ENCODE results near the gene SPTLC3. TPM values are rescaled to one million over a fixed set of nuclear protein-coding genes. Genes with fewer than 3 reads are reported as not detected.

SPTLC3 gene
- total RNA-seq, 1 experiment from 2014 or later: 0.03 TPM

- TF ChIP-seq, protein P1, sequence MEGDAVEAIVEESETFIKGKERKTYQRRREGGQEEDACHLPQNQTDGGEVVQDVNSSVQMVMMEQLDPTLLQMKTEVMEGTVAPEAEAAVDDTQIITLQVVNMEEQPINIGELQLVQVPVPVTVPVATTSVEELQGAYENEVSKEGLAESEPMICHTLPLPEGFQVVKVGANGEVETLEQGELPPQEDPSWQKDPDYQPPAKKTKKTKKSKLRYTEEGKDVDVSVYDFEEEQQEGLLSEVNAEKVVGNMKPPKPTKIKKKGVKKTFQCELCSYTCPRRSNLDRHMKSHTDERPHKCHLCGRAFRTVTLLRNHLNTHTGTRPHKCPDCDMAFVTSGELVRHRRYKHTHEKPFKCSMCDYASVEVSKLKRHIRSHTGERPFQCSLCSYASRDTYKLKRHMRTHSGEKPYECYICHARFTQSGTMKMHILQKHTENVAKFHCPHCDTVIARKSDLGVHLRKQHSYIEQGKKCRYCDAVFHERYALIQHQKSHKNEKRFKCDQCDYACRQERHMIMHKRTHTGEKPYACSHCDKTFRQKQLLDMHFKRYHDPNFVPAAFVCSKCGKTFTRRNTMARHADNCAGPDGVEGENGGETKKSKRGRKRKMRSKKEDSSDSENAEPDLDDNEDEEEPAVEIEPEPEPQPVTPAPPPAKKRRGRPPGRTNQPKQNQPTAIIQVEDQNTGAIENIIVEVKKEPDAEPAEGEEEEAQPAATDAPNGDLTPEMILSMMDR (IDR thresholded peaks at IDR 0.05): no peak
- TF ChIP-seq, protein P2, sequence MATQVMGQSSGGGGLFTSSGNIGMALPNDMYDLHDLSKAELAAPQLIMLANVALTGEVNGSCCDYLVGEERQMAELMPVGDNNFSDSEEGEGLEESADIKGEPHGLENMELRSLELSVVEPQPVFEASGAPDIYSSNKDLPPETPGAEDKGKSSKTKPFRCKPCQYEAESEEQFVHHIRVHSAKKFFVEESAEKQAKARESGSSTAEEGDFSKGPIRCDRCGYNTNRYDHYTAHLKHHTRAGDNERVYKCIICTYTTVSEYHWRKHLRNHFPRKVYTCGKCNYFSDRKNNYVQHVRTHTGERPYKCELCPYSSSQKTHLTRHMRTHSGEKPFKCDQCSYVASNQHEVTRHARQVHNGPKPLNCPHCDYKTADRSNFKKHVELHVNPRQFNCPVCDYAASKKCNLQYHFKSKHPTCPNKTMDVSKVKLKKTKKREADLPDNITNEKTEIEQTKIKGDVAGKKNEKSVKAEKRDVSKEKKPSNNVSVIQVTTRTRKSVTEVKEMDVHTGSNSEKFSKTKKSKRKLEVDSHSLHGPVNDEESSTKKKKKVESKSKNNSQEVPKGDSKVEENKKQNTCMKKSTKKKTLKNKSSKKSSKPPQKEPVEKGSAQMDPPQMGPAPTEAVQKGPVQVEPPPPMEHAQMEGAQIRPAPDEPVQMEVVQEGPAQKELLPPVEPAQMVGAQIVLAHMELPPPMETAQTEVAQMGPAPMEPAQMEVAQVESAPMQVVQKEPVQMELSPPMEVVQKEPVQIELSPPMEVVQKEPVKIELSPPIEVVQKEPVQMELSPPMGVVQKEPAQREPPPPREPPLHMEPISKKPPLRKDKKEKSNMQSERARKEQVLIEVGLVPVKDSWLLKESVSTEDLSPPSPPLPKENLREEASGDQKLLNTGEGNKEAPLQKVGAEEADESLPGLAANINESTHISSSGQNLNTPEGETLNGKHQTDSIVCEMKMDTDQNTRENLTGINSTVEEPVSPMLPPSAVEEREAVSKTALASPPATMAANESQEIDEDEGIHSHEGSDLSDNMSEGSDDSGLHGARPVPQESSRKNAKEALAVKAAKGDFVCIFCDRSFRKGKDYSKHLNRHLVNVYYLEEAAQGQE (IDR thresholded peaks at IDR 0.05; ENCODE audit: insufficient read depth in 1 of 2, low read depth in 2 of 2, low read length in 1 of 2): no peak
- TF ChIP-seq POLR2AphosphoS5 (IDR thresholded peaks at IDR 0.05; ENCODE audit: low read depth, low read length) (no peak), SIN3A (IDR thresholded peaks at IDR 0.05; ENCODE audit: borderline replicate concordance, insufficient read depth, low read depth, low read length) (no peak), TCF7L2 (IDR thresholded peaks at IDR 0.05; ENCODE audit: low read depth, low read length) (no peak)
- no TSS peak for BruUV-seq (replicated peaks)
- in situ Hi-C loops (cut with HindIII; ENCODE audit: low pct_unique_long_range_greater_than_20kb, low sequenced_read_pairs) (no loop called here), intact Hi-C loops (cut with micrococcal nuclease; ENCODE audit: unreplicated experiment) (loop anchor here (10.0 kb wide), 1 partner anchor 1525 kb away; no protein-coding TSS in a partner anchor)
- H3K27me3 ChIP-seq (ENCODE audit: control insufficient read depth, insufficient read depth, low read length): no peaks in the 10 kb centered on the region; the same call in 1 of the 2 replicates
- no peaks in the 10 kb centered on the region for H3K4me1 ChIP-seq (ENCODE audit: control insufficient read depth, insufficient read depth, low read length)
- no peaks in the 10 kb centered on the region for H3K36me3 ChIP-seq (ENCODE audit: control insufficient read depth, insufficient read depth, low read length)
- ATAC-seq (no peak), DNase-seq (ENCODE audit: low read depth, low spot score) (no peak)
- CTCF ChIA-PET: interaction anchor here (0.6 kb wide), 1 partner anchor 666 kb away, joined by 3 read pairs; no protein-coding TSS in a partner anchor
- no peak overlapping the region for H3K4me3 ChIP-seq (ENCODE audit: low read depth in 2 of 2, low read length in 2 of 2)
- no peak overlapping the region for H3K27ac ChIP-seq (ENCODE audit: low read length)
- no peaks in the 10 kb centered on the region for H3K9me3 ChIP-seq (ENCODE audit: control insufficient read depth, insufficient read depth, low read depth, low read length)
- POLR2A ChIA-PET: no interaction called here
Observed at GRCh38 chr20:13099676-13100075, 90.9 kb downstream of the SPTLC3 start.

DNA sequence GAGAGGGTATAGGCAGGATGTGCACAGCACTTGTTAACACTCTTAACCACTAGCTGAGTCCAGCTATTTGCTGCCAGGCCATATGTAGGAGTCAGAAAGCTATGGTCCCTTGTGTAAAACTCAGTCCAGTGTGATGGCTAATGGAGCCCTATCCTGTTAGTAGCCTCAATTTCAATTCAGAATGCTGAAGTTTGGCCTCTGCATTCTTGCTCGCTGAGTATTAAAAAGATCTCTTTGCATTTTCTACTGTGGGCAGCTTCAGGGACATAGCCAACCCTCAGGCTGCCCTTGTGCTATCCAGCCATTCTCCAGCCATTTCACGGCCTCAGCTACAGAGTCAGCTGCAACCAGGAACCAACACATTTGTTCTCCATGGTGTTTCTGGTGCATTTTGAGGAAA lies 92.5 kb downstream of the SPTLC3 start:
- H3K36me3 ChIP-seq (ENCODE audit: control insufficient read depth, insufficient read depth, low read length): no peaks in the 10 kb centered on the region
- no peaks in the 10 kb centered on the region for H3K9me3 ChIP-seq (ENCODE audit: control insufficient read depth, insufficient read depth, low read depth, low read length)
- intact Hi-C loops (cut with micrococcal nuclease; ENCODE audit: unreplicated experiment): loop anchor here (10.0 kb wide), 1 partner anchor 1526 kb away; no protein-coding TSS in a partner anchor
- ChIA-PET POLR2A (no interaction called here), CTCF (no interaction called here)
- ATAC-seq (no peak), DNase-seq (ENCODE audit: low read depth, low spot score) (no peak)
- 0 out of 2 replicates have a peak, but pooled peaks cover under 1% of the 10 kb centered on the region for H3K27me3 ChIP-seq (ENCODE audit: control insufficient read depth, insufficient read depth, low read length)
- in situ Hi-C loops (cut with HindIII; ENCODE audit: low pct_unique_long_range_greater_than_20kb, low sequenced_read_pairs): no loop called here
- no TSS peak for BruUV-seq (replicated peaks)
- TF ChIP-seq, protein P2 (IDR thresholded peaks at IDR 0.05; ENCODE audit: insufficient read depth in 1 of 2, low read depth in 2 of 2, low read length in 1 of 2): no peak
- TF ChIP-seq, protein P1 (IDR thresholded peaks at IDR 0.05): no peak
- TF ChIP-seq POLR2AphosphoS5 (IDR thresholded peaks at IDR 0.05; ENCODE audit: low read depth, low read length): no peak
- TF ChIP-seq TCF7L2 (IDR thresholded peaks at IDR 0.05; ENCODE audit: low read depth, low read length): no peak
- no peak for TF ChIP-seq SIN3A (IDR thresholded peaks at IDR 0.05; ENCODE audit: borderline replicate concordance, insufficient read depth, low read depth, low read length)
- H3K4me3 ChIP-seq (ENCODE audit: low read depth in 2 of 2, low read length in 2 of 2): no peak overlapping the region
- no peak overlapping the region for H3K27ac ChIP-seq (ENCODE audit: low read length)
- no peaks in the 10 kb centered on the region for H3K4me1 ChIP-seq (ENCODE audit: control insufficient read depth, insufficient read depth, low read length)
